GM08714 (cell line): ENCODE results near the gene FZD2.
"Not testable (repeated sequence)": the region's sequence is repeated elsewhere in the genome, so short reads cannot be mapped to it uniquely, and the experiment has no call there.

Experiments used
- H3K4me3 ChIP-seq: fragments of 200-500 bp; sonication (Bioruptor generic); 2 replicates; pipeline ENCODE4 v1.5.1; 2014; ENCODE audit warnings: mild to moderate bottlenecking, low read length, inconsistent platforms
- ZNF274 ChIP-seq: IDR thresholded peaks from 2 replicates; pipeline ENCODE4 v1.6.1; 2012; ENCODE audit warnings: mild to moderate bottlenecking, low read depth, low read length

Gene FZD2

DNA sequence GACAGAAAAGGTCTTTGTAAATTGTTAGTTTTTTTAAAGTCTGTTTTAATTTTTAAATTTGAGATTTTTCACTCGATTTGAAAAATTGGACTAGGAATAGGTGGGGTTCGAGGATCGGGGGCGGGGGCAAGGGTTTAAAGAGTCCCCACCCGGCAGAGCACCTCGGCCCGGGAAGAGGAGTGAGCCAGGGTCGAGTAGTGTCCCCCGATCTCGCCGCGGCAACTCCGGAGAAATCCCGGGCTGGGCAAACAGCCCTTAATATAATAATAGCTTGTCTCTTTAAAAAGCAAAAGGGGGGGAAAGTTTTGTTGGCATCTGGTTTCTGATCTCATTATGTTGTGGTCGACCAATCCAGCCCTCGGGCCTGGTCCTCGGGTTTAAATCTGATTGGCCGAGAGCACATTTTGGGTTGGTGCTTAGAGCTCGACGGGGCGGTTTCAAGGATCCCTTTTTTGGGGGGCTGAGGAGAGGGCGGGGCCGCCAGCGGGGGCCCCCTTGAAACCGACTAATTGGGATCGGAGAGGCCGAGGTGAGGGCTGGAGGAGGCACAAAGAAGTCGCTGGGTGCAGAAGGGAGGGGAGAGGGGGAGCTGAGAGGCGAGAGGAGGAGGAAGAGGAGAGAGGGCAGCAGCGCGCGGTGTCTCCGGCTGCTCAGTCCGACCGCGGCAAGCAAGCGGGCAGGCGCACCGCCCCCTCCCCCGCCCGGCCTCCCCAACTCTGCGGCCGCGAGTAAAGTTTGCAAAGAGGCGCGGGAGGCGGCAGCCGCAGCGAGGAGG, at the start of gene FZD2:
Gene FZD2 (plus strand): TSS at position 653 of the 775 bp plus-strand sequence. CDS start 205 bp downstream, outside the sequence.
- H3K4me3 ChIP-seq, result peak within 1 kb of the TSS; percentile 76
- no peak for TF ChIP-seq ZNF274

DNA sequence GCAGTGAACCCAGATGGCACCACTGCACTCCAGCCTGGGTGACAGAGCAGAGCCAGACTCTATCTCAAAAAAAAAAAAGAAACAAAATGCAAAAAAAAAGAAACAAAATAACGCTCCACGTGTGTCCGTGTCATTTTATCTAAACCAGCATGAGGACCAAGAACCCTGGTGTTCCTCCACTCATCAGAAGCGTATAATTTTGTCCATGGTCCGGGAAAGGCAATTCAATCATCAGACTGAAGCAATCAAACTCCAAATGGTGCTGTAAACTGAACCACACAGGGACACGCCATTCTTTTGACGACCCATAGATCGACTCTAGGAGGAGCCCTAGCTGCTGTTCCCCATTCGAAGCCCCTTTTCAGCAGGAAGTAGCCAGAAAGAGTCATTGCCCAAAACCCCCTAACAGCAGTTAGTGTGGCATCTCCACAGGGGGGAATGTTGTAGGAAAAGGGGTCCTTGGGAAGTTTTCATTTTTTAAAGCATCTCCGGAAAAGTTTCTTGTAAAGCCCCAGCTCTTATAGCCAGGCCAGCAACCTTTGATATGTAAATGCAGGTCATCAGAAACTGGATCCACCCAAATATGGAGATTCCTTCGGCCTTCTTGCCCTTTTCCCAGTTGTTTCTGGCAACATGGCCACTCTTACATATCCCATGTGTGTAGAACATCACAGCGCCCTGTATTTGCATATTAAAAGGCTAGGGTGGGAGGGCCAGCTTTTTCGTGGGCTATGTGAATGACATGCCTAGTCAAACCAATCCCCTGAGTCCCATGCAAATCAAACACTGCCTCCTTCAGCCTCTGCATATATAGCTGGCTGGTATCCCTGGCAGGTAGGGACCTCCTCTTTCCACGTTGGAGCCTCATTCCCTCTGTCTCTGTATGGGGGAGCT, 45.8 kb upstream of the FZD2 start:
- not testable (repeated sequence) for H3K4me3 ChIP-seq

DNA sequence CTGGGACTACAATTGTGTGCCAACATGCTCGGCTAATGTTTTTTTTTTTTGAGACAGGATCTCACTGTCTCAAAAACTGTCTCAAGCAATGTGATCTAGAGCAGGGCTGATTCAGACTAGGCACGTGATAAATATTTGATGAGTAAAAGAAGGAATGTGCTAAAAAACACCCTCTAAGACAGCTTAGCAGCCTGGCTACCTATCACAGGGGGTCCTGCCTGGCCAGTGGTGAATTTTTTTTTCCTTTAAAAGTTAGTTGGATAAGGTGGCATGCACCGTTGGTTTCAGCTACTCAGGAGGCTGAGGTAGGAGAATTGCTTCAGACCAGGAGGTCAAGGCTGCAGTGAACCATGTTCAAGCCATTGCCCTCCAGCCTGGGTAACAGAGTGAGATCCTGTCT, 39.3 kb upstream of the FZD2 start:
- no peak overlapping the region for H3K4me3 ChIP-seq
- no peak for TF ChIP-seq ZNF274

DNA sequence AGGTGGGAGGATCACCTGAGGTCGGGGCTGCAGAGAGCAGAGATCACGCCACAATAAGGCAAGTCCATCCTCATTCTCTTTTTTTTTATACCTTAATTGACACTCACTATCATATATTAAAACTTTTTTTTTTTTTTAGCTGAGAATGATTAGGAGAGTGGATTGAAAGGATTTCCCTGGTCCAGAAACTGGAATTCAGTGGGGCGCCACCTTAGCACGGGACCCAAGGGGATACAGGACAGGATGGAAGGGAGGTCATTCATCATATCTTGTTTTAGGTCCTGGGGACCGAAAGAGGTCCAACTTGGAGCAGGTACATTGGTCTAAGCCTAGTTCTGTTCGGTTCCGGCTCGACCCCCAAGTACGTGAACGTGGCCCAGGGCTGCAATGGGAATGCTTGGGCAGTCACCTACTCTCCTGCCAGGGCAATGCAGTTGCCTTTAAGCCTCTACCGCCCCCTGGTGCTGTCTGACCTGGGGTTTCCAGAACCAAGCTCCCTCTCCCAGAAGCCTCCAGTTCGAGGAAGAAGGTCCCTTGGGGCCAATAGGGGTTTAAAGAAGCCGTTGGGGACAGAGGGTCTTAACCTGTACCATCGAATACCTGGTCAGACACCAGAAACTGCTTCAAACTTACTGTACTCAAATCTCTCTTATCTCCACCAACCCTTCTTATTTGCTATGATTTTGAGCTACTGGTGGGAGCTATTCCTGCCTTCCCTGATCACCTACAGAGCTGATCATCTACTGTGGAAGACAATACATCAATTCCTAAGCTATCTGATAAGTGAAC, 34.2 kb upstream of the FZD2 start:
- no peak for TF ChIP-seq ZNF274
- no peak overlapping the region for H3K4me3 ChIP-seq

DNA sequence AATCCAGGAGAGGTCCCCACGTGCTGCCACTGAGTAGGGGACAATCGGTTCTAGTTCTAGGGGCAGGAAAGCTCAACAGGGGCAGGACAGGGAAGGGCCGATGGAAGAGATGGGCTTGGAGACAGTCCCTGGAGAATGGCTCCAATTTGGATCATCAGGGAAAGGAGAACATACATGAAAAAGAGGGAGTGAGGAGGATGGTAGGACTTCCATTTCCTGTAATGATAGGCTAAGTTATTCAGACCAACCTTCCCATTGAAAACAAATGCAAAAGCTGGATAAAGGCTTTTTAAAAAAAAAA, 33.7 kb upstream of the FZD2 start:
- no peak for TF ChIP-seq ZNF274
- no peak overlapping the region for H3K4me3 ChIP-seq

DNA sequence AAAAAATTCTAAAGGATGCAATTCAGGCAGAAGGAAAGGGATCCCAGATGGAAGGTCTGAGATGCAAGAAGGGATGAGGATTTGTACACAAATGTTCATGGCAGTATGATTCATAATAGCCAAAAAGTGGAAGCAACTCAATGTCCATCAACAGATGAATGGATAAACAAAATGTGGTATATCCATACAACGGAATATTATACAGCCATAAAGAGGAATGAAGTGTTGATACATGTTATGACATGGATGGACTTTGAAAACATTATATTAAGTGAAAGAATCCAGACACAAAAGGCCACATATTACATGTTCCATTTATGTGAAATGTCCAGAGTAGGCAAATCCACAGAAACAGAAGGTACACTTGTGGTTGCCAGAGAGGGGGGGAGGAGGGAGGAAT, 30.2 kb upstream of the FZD2 start:
- no peak overlapping the region for H3K4me3 ChIP-seq
- no peak for TF ChIP-seq ZNF274

DNA sequence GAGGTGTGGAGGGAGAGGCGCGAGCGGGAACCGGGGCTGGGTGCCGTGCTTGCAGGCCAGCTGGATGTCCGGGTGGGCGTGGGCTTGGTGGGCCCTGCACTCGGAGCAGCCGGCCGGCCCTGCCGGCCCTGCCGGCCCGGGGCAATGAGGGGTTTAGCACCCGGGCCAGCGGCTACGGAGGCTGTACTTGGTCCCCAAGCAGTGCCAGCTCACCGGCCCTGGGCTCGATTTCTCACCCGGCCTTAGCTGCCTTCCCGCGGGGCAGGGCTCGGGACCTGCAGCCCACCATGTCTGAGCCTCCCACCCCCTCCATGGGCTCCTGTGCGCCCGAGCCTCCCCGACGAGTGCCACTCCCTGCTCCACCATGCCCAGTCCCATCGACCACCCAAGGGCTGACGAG, 29.3 kb upstream of the FZD2 start:
- TF ChIP-seq ZNF274, result no peak
- no peak overlapping the region for H3K4me3 ChIP-seq

DNA sequence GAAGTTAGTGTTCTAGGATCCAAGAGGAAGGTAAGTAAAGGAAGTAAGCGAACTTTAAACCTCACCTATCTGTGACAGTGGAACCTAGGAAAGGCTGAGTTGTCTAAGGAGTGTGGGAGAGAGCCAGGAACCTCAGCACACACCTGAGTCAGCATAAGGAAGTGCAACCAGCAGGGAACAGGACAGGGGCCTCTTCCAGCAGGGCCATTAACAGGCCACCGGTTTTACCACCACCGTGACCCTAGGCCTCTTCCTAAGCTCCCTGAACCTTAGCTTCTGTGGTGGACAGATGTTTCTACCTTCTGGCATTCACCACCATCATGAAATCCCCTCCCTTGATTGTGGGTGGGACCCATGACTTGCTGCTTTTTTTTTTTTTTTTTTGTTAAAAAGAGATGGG, 27.4 kb upstream of the FZD2 start:
- no peak for TF ChIP-seq ZNF274
- H3K4me3 ChIP-seq, result no peak overlapping the region

DNA sequence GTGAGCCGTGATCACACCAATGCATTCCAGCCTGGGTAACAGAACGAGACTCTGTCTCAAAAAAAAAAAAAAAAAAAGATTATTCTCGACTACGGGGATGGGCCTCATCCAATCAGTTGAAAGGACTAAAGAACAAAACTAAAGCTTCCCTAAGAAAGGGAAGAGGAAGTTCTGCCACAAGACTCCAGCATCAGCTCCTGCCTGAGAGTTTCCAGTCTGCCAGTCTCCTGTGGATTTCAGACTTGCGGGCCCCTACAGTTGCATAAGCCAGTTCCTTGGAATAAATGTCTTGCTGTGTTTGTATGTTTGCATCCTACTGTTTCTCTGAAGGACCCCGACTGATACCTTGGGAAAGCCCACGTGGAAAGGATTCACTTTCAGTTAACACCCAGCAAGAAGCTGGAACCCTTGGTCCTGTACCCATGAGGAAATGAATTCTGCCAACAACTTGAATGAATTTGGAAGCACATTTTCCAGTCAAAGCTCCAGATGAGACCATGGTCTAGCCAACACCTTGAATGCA, 26.3 kb upstream of the FZD2 start:
- no peak for TF ChIP-seq ZNF274

DNA sequence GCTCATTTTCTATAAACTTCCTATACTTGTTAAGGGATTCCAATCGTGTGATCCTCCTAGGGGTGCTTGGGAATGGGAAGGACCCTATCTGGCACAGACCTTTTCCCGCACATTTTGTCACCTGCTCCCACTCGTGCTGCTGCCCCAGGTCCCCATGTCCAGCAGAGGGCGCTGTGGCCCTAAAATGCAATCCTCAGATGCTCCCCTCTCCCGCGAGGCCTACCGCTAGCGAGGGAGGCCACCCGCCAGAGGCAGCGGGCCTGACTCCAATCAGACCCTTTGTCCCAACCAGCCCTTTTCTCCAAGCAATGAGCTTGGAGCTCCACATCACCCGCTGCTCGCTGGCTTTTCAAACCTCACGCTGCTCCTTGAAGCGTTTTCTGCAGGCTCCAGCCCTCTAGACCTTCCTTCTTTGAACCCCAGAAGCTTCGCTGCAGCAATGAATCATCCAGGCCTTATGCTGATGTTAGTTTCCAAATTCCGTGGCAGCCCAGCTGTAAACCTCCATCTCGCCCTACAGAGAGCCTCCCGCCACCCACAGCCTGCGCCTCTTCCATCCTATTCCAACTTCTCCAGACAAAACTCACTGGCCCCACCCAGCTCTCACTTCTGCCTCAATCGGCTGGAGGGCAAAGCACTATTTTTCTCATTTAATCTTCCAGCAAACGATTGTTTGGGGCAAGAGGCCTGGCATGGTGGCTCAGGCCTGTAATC, 23.6 kb upstream of the FZD2 start:
- H3K4me3 ChIP-seq, result no peak overlapping the region
- TF ChIP-seq ZNF274, result no peak

More for the DNA sequence above, 26.3 kb upstream of the FZD2 start:
- no peak overlapping the region for H3K4me3 ChIP-seq

DNA sequence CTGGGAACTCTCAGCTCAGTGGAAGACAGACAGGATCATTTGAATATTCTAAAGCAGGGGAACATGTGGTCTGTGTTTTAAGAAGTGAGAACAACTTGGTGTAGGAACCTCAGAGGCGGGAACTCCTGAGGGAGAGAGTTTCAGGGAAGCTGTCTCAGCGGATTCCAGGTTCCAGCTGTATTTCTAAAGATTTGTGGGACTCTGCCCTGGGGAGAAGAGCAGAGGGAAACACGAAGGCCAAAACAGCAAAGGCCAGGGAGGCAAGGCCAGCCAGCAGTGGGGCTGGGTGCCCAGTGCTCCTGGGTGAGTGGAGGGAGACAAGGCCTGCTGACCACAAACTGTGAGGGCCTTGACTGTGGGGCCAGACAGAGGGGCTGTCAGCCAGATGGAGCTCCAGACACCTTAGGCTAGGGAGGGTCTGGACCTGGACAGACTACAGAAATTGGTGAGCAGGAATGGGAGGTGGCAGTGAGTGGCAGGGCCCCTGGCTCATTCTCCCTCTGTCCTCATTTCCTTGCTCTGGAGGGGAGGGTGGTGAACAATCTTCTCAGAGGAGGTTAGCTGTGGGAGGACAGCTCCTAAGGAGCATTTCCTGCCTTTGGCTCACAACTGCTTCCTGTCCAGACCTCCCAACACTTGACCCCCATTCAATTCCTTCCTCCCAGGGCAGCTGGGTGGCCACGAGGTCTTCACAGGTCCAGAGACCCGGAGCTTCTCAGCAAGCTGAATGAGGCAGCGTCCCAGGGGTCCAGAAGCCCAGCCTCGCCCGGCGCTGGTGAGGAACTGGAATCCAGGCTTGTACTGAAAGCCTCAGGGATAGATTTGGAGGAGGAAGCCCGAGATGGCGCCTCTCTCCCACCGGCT, 21.0 kb upstream of the FZD2 start:
- no peak overlapping the region for H3K4me3 ChIP-seq
- no peak for TF ChIP-seq ZNF274

DNA sequence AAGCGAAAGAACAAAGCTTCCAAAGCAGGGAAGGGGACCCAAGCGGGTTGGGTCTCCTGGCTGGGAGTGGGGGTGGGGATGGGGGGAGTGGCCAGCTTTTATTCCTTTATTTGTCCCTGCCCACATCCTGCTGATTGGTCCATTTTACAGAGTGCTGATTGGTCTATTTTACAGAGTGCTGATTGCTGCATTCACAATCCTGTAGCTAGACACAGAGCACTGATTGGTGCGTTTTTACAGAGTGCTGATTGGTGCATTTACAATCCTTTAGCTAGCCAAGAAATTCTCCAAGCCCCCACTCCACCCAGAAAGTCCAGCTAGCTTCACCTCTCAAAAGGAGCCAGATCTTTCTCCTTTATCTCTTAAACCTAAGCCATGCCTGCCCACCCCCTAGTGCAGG, 19.4 kb upstream of the FZD2 start:
- H3K4me3 ChIP-seq, result not testable (repeated sequence)

DNA sequence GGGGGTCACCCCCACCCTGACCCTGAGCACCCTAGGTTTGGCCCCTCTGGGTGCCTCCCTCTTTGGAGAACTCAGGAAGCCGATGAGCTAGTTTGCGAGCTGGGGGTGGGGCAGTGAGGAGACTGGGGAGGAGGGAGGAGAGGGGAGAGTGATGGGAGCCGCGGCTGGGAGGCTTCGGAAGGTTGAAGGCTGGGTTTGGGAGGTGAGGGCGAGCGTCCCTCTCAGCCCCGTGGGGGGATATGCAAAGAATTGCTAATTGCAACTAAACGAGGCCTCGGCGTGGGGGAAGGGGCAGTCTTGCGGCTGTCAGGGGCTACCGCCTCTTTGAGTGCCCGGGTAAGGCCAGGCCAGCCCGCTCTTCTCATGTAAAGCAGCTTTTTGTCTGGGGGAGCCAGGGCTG, 17.6 kb upstream of the FZD2 start:
- H3K4me3 ChIP-seq, result no peak overlapping the region
- no peak for TF ChIP-seq ZNF274
